ENCODE measurements around the gene TMEM141. TPM values are rescaled to one million over a fixed set of nuclear protein-coding genes. Genes with fewer than 3 reads are reported as not detected.

Gene TMEM141
- total and polyA plus RNA-seq, 2 donors: 81.0 TPM

DNA sequence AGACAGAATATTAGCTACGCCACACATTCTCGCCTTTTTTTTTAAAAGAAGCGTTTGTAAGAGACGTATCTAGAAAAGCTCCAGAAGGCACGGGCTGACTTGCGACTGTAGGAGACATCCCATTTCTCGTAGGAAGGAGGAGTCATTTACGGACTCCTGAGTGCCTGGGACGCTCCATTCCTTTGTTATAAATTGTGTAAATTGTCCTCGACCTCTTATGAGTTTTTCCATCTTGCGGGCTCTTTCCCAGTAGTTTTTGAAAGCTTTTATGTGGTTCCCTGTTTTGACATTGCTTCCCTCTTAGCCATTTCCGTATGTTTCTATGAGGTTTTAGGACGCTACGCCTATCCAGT lies 17.6 kb downstream of the TMEM141 start:
- no peaks in the 10 kb centered on the region for H3K27me3 ChIP-seq (ENCODE audit: control insufficient read depth in 2 of 2, insufficient read depth in 1 of 2, low read length in 1 of 2)
- H3K9me3 ChIP-seq (ENCODE audit: control insufficient read depth in 2 of 2, insufficient read depth in 1 of 2, low read length in 1 of 2): no peaks in the 10 kb centered on the region
- H3K4me3 ChIP-seq (ENCODE audit: low read length in 2 of 2): peak overlapping the region; percentile 45 to 94
- peaks cover 16 to 26% of the 10 kb centered on the region in 2 donors for H3K4me1 ChIP-seq (ENCODE audit: control insufficient read depth in 2 of 2, insufficient read depth in 2 of 2, low read length in 2 of 2)
- no peak overlapping the region for H3K27ac ChIP-seq (ENCODE audit: low read depth in 1 of 2, low read length in 1 of 2)
- peaks cover 21 to 26% of the 10 kb centered on the region in 2 donors for H3K36me3 ChIP-seq (ENCODE audit: control insufficient read depth in 2 of 2, insufficient read depth in 2 of 2, low read length in 1 of 2)
- 11% methylated on average over 14 of the region's 14 CpGs for WGBS
- DNase-seq (ENCODE audit: low read depth in 6 of 9, low spot score in 9 of 9): peak in 1 of 9 donors; percentile 28

DNA sequence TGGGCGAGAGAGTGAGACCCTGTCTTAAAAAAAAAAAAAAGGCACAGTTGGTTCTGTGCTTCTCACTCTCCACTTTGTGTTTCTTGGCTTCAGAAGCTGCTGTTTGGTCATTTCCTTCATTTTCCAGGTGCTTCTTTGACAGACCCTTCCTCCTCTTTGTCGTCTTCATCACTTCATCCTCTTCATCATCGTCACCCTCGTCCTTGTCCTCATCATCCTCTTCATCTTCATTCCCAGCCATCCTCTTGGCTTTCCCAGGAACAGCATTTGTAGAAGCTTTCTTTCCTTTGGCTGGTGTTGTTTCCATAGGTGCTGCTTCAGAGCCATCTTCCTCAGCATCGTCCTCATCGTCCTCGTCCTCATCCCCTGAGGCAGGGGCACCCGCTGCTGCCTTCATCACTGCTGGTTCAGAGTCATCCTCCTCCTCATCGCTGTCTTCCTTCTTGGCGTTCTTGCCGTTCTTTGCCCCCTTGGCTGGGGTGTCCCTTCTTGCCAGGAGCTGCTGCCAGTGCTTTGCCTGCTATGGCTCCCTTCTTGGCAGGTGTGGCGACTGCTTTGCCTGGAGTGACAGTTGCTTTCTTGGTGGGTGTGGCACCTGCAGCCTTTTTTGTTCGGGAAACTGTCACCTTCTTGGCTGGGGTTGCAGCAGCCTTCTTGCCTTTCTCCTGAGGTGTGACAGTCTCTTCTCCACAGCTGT lies 23.7 kb downstream of the TMEM141 start:
- Histone ChIP-seq H3K36me3 (ENCODE audit: control insufficient read depth in 2 of 2, insufficient read depth in 2 of 2, low read length in 1 of 2) (peaks cover 26 to 31% of the 10 kb centered on the region in 2 donors), H3K4me3 (ENCODE audit: low read length in 2 of 2) (no peak overlapping the region), H3K27me3 (ENCODE audit: control insufficient read depth in 2 of 2, insufficient read depth in 1 of 2, low read length in 1 of 2) (no peaks in the 10 kb centered on the region), H3K9me3 (ENCODE audit: control insufficient read depth in 2 of 2, insufficient read depth in 1 of 2, low read length in 1 of 2) (no peaks in the 10 kb centered on the region), H3K27ac (ENCODE audit: low read depth in 1 of 2, low read length in 1 of 2) (no peak overlapping the region), H3K4me1 (ENCODE audit: control insufficient read depth in 2 of 2, insufficient read depth in 2 of 2, low read length in 2 of 2) (peaks cover 2 to 6% of the 10 kb centered on the region in 2 donors)
- 96% methylated on average over 13 of the region's 13 CpGs for WGBS
- DNase-seq (ENCODE audit: low read depth in 6 of 9, low spot score in 9 of 9): no peak

DNA sequence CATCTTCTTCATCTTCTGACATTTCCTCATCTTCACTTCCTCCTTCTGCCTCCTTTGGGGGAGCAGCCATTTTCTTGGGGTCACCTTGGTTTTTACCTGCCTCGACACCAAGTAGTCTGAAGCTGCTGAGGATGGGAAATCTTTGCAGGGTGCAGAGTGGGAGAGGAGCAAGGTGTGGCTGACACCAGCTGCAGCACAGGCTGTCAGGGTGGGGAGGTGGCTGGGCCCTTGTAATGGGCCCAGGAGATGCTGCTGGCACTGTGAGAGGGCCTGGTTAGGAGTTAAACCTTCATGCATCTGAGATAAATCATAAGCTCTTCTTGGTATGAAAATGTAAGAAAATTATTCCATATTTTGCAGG lies 24.3 kb downstream of the TMEM141 start:
- no peak for DNase-seq (ENCODE audit: low read depth in 6 of 9, low spot score in 9 of 9)

DNA sequence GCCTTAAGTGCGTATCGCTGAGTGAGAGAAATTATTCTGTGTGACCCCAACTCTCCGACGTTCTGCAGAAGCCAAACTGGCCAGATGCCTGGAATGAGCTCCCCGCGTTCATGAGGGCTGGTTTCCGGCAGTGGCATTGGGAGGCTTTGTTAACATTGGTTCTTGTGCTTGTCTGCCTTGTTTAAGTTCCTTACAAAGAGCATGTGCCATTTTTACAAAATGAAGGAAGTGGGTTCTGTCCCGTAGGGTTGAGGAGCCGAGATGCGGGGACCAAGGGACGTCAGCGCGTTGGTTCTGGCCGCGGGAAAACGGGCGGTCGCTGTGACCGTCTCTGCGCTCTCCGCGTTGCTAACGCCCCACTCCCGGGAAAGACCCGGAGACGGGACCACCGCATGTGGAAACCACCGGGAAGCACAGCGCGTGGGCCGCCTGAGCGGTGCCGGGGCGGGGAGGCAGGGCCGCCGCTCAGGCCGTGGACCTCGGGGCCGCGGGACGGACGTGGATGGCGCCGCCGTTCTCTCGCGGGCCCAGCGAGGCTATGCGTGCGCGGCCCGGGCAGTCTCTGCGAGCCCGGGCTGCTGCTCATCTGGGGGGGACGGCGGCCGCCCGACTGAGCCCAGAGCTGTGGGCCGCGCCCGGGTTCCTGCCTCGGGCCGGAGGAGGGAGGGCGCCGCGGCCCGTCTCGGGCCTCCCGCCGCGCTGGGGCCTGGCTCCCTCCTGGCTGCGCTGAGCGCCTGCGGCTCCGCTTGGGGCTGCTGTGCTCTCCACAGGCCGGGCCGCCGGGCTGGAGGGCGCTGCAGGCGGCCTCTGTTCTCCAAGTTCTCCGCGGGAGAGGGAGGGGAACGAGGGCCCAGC lies 30.1 kb downstream of the TMEM141 start:
- no peak for DNase-seq (ENCODE audit: low read depth in 6 of 9, low spot score in 9 of 9)
- H3K36me3 ChIP-seq (ENCODE audit: control insufficient read depth in 2 of 2, insufficient read depth in 2 of 2, low read length in 1 of 2): peaks cover 36 to 43% of the 10 kb centered on the region in 2 donors
- H3K9me3 ChIP-seq (ENCODE audit: control insufficient read depth in 2 of 2, insufficient read depth in 1 of 2, low read length in 1 of 2): peaks cover 0 to 2% of the 10 kb centered on the region in 2 donors
- H3K27me3 ChIP-seq (ENCODE audit: control insufficient read depth in 2 of 2, insufficient read depth in 1 of 2, low read length in 1 of 2): peaks cover 0 to 4% of the 10 kb centered on the region in 2 donors
- peaks cover 0 to 4% of the 10 kb centered on the region in 2 donors for H3K4me1 ChIP-seq (ENCODE audit: control insufficient read depth in 2 of 2, insufficient read depth in 2 of 2, low read length in 2 of 2)
- WGBS: 56% methylated on average over 83 of the region's 83 CpGs
- H3K4me3 ChIP-seq (ENCODE audit: low read length in 2 of 2): no peak overlapping the region
- H3K27ac ChIP-seq (ENCODE audit: low read depth in 1 of 2, low read length in 1 of 2): no peak overlapping the region

More for the DNA sequence above, 24.3 kb downstream of the TMEM141 start:
- Histone ChIP-seq H3K27ac (ENCODE audit: low read depth in 1 of 2, low read length in 1 of 2) (no peak overlapping the region), H3K4me3 (ENCODE audit: low read length in 2 of 2) (no peak overlapping the region), H3K9me3 (ENCODE audit: control insufficient read depth in 2 of 2, insufficient read depth in 1 of 2, low read length in 1 of 2) (no peaks in the 10 kb centered on the region), H3K4me1 (ENCODE audit: control insufficient read depth in 2 of 2, insufficient read depth in 2 of 2, low read length in 2 of 2) (peaks cover 0 to 3% of the 10 kb centered on the region in 2 donors), H3K36me3 (ENCODE audit: control insufficient read depth in 2 of 2, insufficient read depth in 2 of 2, low read length in 1 of 2) (peaks cover 25 to 28% of the 10 kb centered on the region in 2 donors), H3K27me3 (ENCODE audit: control insufficient read depth in 2 of 2, insufficient read depth in 1 of 2, low read length in 1 of 2) (no peaks in the 10 kb centered on the region)
- WGBS: 50% methylated on average over 1 of the region's 1 CpG

DNA sequence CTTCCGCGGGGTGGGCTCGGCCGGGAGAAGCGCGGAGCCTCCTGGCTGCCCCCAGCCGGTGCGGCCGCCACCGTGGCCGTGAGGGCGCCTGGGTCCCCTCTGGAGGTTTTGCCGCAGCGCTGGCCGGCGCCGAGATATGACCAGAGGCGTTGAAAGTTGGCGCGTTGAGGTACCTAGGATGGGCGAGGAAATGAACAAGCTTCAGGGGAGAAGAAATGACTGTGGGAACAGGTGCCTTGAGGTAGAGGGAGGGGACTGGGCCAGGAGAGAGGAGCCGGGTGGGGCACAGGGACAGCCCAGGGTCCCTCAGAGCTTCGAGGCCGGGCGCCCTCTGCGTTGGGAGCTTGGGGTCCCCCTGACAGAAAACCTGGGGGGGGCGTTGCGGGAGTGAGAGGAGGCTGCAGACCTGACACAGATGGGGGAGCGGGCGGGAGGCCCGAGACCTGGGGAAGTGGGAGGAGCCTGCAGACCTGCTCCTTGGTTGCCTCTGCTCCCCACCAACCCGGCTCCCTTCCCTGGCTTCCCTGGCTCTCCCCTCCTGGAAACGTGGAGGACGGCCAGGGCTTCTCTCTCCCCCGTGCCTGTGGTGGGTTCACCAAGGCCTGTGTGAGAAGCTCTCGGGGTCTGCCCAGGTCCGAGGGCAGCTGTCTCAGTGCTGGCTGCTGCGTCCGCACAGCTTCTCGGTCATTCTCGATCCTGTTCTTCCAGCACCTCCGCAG lies 30.8 kb downstream of the TMEM141 start:
- Histone ChIP-seq H3K27me3 (ENCODE audit: control insufficient read depth in 2 of 2, insufficient read depth in 1 of 2, low read length in 1 of 2) (peaks cover 0 to 4% of the 10 kb centered on the region in 2 donors), H3K27ac (ENCODE audit: low read depth in 1 of 2, low read length in 1 of 2) (no peak overlapping the region), H3K9me3 (ENCODE audit: control insufficient read depth in 2 of 2, insufficient read depth in 1 of 2, low read length in 1 of 2) (peaks cover 0 to 2% of the 10 kb centered on the region in 2 donors), H3K4me3 (ENCODE audit: low read length in 2 of 2) (no peak overlapping the region), H3K4me1 (ENCODE audit: control insufficient read depth in 2 of 2, insufficient read depth in 2 of 2, low read length in 2 of 2) (peaks cover 0 to 4% of the 10 kb centered on the region in 2 donors), H3K36me3 (ENCODE audit: control insufficient read depth in 2 of 2, insufficient read depth in 2 of 2, low read length in 1 of 2) (peaks cover 40 to 47% of the 10 kb centered on the region in 2 donors)
- no peak for DNase-seq (ENCODE audit: low read depth in 6 of 9, low spot score in 9 of 9)
- 86% methylated on average over 42 of the region's 42 CpGs for WGBS

DNA sequence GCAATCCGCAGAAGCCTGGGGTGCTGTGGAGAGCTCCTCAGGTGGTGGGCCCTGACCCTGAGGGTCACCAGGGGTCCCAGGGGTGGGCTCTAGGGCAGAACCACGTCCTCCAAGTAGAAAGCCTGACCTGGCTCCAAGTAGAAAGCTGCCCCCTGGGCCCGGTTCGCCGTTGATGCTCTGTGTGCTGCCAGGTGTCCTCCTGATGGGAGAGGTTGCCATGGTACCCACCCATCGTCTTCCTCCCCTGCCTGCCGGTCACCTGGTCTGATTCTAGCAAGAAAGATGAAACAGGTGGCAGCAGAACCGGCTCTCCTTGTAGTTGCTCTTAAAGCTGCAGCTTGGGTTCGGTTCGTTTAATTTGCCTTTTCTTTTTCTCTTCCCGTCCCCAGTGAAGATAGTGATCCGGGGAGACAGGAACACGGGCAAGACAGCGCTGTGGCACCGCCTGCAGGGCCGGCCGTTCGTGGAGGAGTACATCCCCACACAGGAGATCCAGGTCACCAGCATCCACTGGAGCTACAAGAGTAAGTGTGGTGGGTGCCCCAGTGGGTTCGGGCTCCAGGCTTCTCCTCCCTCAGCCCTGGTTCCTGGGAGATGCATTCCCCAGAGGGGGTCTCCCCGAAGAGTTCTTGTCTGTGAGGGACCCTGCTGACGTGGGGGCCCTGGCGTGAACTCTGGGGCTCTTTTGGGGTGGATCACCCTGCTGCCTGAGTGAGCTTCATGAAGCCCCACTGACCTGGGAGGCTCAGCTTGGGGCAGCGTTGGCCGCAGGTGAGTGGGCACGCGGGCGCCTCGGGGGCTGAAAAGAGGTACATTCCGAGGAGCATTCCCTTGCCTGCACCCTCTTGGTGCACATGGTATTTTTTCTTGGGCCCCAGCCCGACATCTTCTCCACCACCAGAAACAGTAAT lies 32.2 kb downstream of the TMEM141 start:
- Histone ChIP-seq H3K4me3 (ENCODE audit: low read length in 2 of 2) (no peak overlapping the region), H3K27ac (ENCODE audit: low read depth in 1 of 2, low read length in 1 of 2) (no peak overlapping the region), H3K4me1 (ENCODE audit: control insufficient read depth in 2 of 2, insufficient read depth in 2 of 2, low read length in 2 of 2) (peaks cover 0 to 4% of the 10 kb centered on the region in 2 donors), H3K36me3 (ENCODE audit: control insufficient read depth in 2 of 2, insufficient read depth in 2 of 2, low read length in 1 of 2) (peaks cover 47 to 57% of the 10 kb centered on the region in 2 donors), H3K9me3 (ENCODE audit: control insufficient read depth in 2 of 2, insufficient read depth in 1 of 2, low read length in 1 of 2) (peaks cover 0 to 2% of the 10 kb centered on the region in 2 donors), H3K27me3 (ENCODE audit: control insufficient read depth in 2 of 2, insufficient read depth in 1 of 2, low read length in 1 of 2) (peaks cover 0 to 4% of the 10 kb centered on the region in 2 donors)
- WGBS: 92% methylated on average over 30 of the region's 30 CpGs
- DNase-seq (ENCODE audit: low read depth in 6 of 9, low spot score in 9 of 9): no peak

DNA sequence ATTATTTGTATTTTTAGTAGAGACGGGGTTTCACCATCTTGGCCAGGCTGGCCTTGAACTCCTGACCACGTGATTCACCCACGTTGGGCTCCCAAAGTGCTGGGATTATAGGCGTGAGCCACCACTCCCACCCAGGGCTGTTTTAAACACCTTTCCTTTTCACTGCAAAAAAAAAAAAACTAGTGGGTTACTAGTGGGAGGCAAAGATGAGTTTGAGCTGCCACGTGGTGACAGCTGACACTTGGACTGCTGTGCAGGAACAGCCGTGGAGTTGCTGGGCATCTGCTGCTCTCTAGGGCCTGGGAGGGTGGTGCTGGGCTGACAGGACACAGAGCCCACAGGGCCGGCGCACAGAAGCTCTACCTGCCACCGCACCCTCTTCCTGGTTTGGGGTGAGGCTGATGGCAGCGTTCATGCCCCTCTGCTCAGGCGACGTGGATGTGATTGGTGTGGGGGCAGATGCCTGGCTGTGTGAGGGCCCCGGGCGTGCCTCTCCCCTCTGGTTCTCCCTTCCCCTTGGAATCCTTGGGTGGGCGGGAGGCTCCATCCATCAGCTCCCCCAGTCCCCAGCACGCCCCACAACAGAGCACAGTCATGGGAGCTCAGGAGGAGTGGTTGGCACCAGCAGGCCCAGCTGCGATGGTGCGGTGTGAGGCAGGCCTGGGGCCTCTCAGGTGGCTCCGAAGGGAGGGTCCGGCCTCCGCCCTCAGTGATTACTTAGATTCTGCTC lies 33.5 kb downstream of the TMEM141 start:
- Histone ChIP-seq H3K36me3 (ENCODE audit: control insufficient read depth in 2 of 2, insufficient read depth in 2 of 2, low read length in 1 of 2) (peaks cover 59 to 69% of the 10 kb centered on the region in 2 donors), H3K27ac (ENCODE audit: low read depth in 1 of 2, low read length in 1 of 2) (no peak overlapping the region), H3K4me1 (ENCODE audit: control insufficient read depth in 2 of 2, insufficient read depth in 2 of 2, low read length in 2 of 2) (peaks cover 0 to 4% of the 10 kb centered on the region in 2 donors), H3K9me3 (ENCODE audit: control insufficient read depth in 2 of 2, insufficient read depth in 1 of 2, low read length in 1 of 2) (peaks cover 0 to 2% of the 10 kb centered on the region in 2 donors), H3K27me3 (ENCODE audit: control insufficient read depth in 2 of 2, insufficient read depth in 1 of 2, low read length in 1 of 2) (peaks cover 0 to 4% of the 10 kb centered on the region in 2 donors), H3K4me3 (ENCODE audit: low read length in 2 of 2) (no peak overlapping the region)
- WGBS: 98% methylated on average over 21 of the region's 21 CpGs
- no peak for DNase-seq (ENCODE audit: low read depth in 6 of 9, low spot score in 9 of 9)

Data from thymus (tissue), 11 donors.